ENCODE results near the gene KCNMB1.

The KCNMB1 gene

GRCh38 chr5:170431571-170431970, 42.4 kb upstream of the KCNMB1 start:
- TF ChIP-seq CTCF (IDR thresholded peaks at IDR 0.05; ENCODE audit: low read length, missing control alignments), result no peak
- no peak for DNase-seq (ENCODE audit: low read depth)
- no peak overlapping the region for H3K4me3 ChIP-seq (replicated peaks; ENCODE audit: low read depth, low read length)

- no peak for TF ChIP-seq CTCF (IDR thresholded peaks at IDR 0.05; ENCODE audit: low read length, missing control alignments)
- no peak overlapping the region for H3K4me3 ChIP-seq (replicated peaks; ENCODE audit: low read depth, low read length)
- no peak for DNase-seq (ENCODE audit: low read depth)
Observed at GRCh38 chr5:170430866-170431437, 41.8 kb upstream of the KCNMB1 start.

GRCh38 chr5:170430256-170430655, 41.1 kb upstream of the KCNMB1 start:
- H3K4me3 ChIP-seq (replicated peaks; ENCODE audit: low read depth, low read length), result no peak overlapping the region
- no peak for DNase-seq (ENCODE audit: low read depth)
- TF ChIP-seq CTCF (IDR thresholded peaks at IDR 0.05; ENCODE audit: low read length, missing control alignments), result no peak

- peak; percentile 33 for TF ChIP-seq CTCF (IDR thresholded peaks at IDR 0.05; ENCODE audit: low read length, missing control alignments)
- DNase-seq (ENCODE audit: low read depth), result peak; percentile 13
- H3K4me3 ChIP-seq (replicated peaks; ENCODE audit: low read depth, low read length), result no peak overlapping the region
Observed at GRCh38 chr5:170429014-170429413, 39.8 kb upstream of the KCNMB1 start.

GRCh38 chr5:170427672-170428236, 38.6 kb upstream of the KCNMB1 start:
- peak; percentile 10 for DNase-seq (ENCODE audit: low read depth)
- no peak for TF ChIP-seq CTCF (IDR thresholded peaks at IDR 0.05; ENCODE audit: low read length, missing control alignments)
- no peak overlapping the region for H3K4me3 ChIP-seq (replicated peaks; ENCODE audit: low read depth, low read length)

- no peak for DNase-seq (ENCODE audit: low read depth)
- TF ChIP-seq CTCF (IDR thresholded peaks at IDR 0.05; ENCODE audit: low read length, missing control alignments), result no peak
- no peak overlapping the region for H3K4me3 ChIP-seq (replicated peaks; ENCODE audit: low read depth, low read length)
Observed at GRCh38 chr5:170426786-170427185, 37.6 kb upstream of the KCNMB1 start.

Data from fibroblast of pulmonary artery (primary cell).